GM10847 (cell line): Measurements from ENCODE around the gene CKM.

Experiments
- POLR2A ChIP-seq: IDR thresholded peaks from 2 replicates; pipeline ENCODE4 v1.6.1; 2011; ENCODE audit not compliant: insufficient read length; ENCODE audit errors: extremely low read depth

Gene CKM

GRCh38 chr19:45291834-45292233 lies 30.8 kb downstream of the CKM start:
- TF ChIP-seq POLR2A, result no peak

GRCh38 chr19:45290381-45290931 lies 32.2 kb downstream of the CKM start:
- TF ChIP-seq POLR2A, result no peak

GRCh38 chr19:45283443-45284033 lies 39.1 kb downstream of the CKM start:
- TF ChIP-seq POLR2A, result no peak

GRCh38 chr19:45280471-45280961 lies 42.2 kb downstream of the CKM start:
- no peak for TF ChIP-seq POLR2A

GRCh38 chr19:45279587-45280192 lies 43.0 kb downstream of the CKM start:
- TF ChIP-seq POLR2A, result no peak

GRCh38 chr19:45278087-45278486 lies 44.6 kb downstream of the CKM start:
- TF ChIP-seq POLR2A, result no peak

GRCh38 chr19:45276284-45276687 lies 46.4 kb downstream of the CKM start:
- no peak for TF ChIP-seq POLR2A

GRCh38 chr19:45275370-45275971 lies 47.2 kb downstream of the CKM start:
- no peak for TF ChIP-seq POLR2A

GRCh38 chr19:45273521-45273855 lies 49.2 kb downstream of the CKM start:
- TF ChIP-seq POLR2A, result no peak

- no peak for TF ChIP-seq POLR2A
These were observed 51.0 kb downstream of the CKM start for GRCh38 chr19:45271735-45272108.

- TF ChIP-seq POLR2A, result no peak
These were observed 51.5 kb downstream of the CKM start for GRCh38 chr19:45271098-45271734.

GRCh38 chr19:45267296-45267695 lies 55.4 kb downstream of the CKM start:
- no peak for TF ChIP-seq POLR2A

- TF ChIP-seq POLR2A, result no peak
These were observed 57.3 kb downstream of the CKM start for GRCh38 chr19:45265375-45265774.

GRCh38 chr19:45264781-45265317 lies 57.8 kb downstream of the CKM start:
- TF ChIP-seq POLR2A, result no peak

GRCh38 chr19:45263013-45263412 lies 59.7 kb downstream of the CKM start:
- TF ChIP-seq POLR2A, result no peak

GRCh38 chr19:45262570-45262969 lies 60.1 kb downstream of the CKM start:
- TF ChIP-seq POLR2A, result no peak

GRCh38 chr19:45258862-45259261 lies 63.8 kb downstream of the CKM start:
- no peak for TF ChIP-seq POLR2A
